K562 (cell line): ENCODE data around the gene GTPBP2. TPM values are rescaled to one million over a fixed set of nuclear protein-coding genes. Genes with fewer than 3 reads are reported as not detected.

ENCODE experiments used
- BCOR ChIP-seq: fragments of 450-650 bp; IDR thresholded peaks from 2 replicates; pipeline ENCODE4 v1.6.1; 2016
- DMBX1 ChIP-seq: fragments of 250-450 bp; sonication (Bioruptor Pico); IDR thresholded peaks from 2 replicates; pipeline ENCODE4 v1.8.0; 2022; ENCODE audit warnings: inconsistent platforms, mild to moderate bottlenecking, moderate library complexity, borderline replicate concordance
- DNMT1 ChIP-seq: fragments of 450-650 bp; IDR thresholded peaks from 2 replicates; pipeline ENCODE4 v1.6.1; 2016; ENCODE audit warnings: antibody characterized with exemption, mild to moderate bottlenecking
- EP400 ChIP-seq: fragments of 450-650 bp; IDR thresholded peaks from 2 replicates; pipeline ENCODE4 v1.6.1; 2017; ENCODE audit warnings: antibody characterized with exemption, mild to moderate bottlenecking, moderate library complexity
- GABPA ChIP-seq: fragments of 200-800 bp; sonication (Bioruptor generic); conservative IDR thresholded peaks from 2 replicates; pipeline ENCODE4 v1.6.1; 2016; ENCODE audit warnings: low read depth, missing genetic modification characterization, missing compliant biosample characterization
- HDAC3 ChIP-seq: fragments of 450-650 bp; IDR thresholded peaks from 2 replicates; pipeline ENCODE4 v1.6.1; 2018; ENCODE audit warnings: borderline replicate concordance, mild to moderate bottlenecking, moderate library complexity; ENCODE audit not compliant: partially characterized antibody
- MYC ChIP-seq, 2 experiments: fragments of 250-450 bp in 1 of 2; sonication (Bioruptor Pico) in 1 of 2; IDR thresholded peaks; 2 replicates each; pipeline versions ENCODE4 v1.5.1 to v1.6.1; 2012 to 2021; ENCODE audit warnings: low read depth in 2 of 2, borderline replicate concordance in 1 of 2, improper control_type of control experiment in 1 of 2, low read length in 1 of 2, mild to moderate bottlenecking in 1 of 2, moderate library complexity in 1 of 2
- NFE2 ChIP-seq: IDR thresholded peaks from 2 replicates; pipeline ENCODE4 v1.6.1; 2014; ENCODE audit warnings: antibody characterized with exemption, low read depth
- NRF1 ChIP-seq, 2 experiments: fragments of 450-650 bp; IDR thresholded peaks in 1 of 2; conservative IDR thresholded peaks in 1 of 2; 2 replicates each; pipeline ENCODE4 v1.6.1; 2014; ENCODE audit warnings: mild to moderate bottlenecking in 2 of 2
- PML ChIP-seq: IDR thresholded peaks from 2 replicates; pipeline ENCODE4 v1.6.1; 2012; ENCODE audit warnings: low read length, inconsistent platforms
- RFX7 ChIP-seq: fragments of 250-450 bp; sonication (Bioruptor Pico); IDR thresholded peaks from 2 replicates; pipeline ENCODE4 v1.5.1; 2021; ENCODE audit warnings: mild to moderate bottlenecking
- TARDBP ChIP-seq: fragments of 450-650 bp; IDR thresholded peaks from 2 replicates; pipeline ENCODE4 v1.6.1; 2016
- TBL1XR1 ChIP-seq, 2 experiments: IDR thresholded peaks; 2 replicates each; pipeline ENCODE4 v1.6.1; 2012; ENCODE audit warnings: improper control_type of control experiment in 2 of 2, low read length in 2 of 2, mild to moderate bottlenecking in 1 of 2
- TRIM24 ChIP-seq, 2 experiments: fragments of 450-650 bp; IDR thresholded peaks; 2 replicates each; pipeline ENCODE4 v1.6.1; 2016
- WHSC1 ChIP-seq: IDR thresholded peaks from one replicate; pipeline ENCODE4 v1.6.1; 2012; ENCODE audit warnings: low read length, control low read depth, inconsistent platforms
- ZKSCAN8 ChIP-seq: fragments of 200-800 bp; sonication (Bioruptor generic); IDR thresholded peaks from 2 replicates; pipeline ENCODE4 v1.6.1; 2016; ENCODE audit warnings: missing genetic modification characterization, missing compliant biosample characterization
- ZNF232 ChIP-seq: sonication (generic); formaldehyde crosslinking; IDR thresholded peaks from 2 replicates; pipeline ENCODE4 v1.8.0; 2022; ENCODE audit warnings: mild to moderate bottlenecking, missing genetic modification reagents
- ZNF253 ChIP-seq: fragments of 250-450 bp; sonication (Bioruptor Pico); conservative IDR thresholded peaks from 2 replicates; pipeline ENCODE4 v1.6.1; 2021; ENCODE audit warnings: mild to moderate bottlenecking
- ZNF780A ChIP-seq: fragments of 250-450 bp; sonication (Bioruptor Pico); IDR thresholded peaks from 2 replicates; pipeline ENCODE4 v1.5.0; 2021; ENCODE audit warnings: mild to moderate bottlenecking
- polyA plus RNA-seq, 8 experiments: library from polyadenylated mRNA; depleted of rRNA in 4 of 8; stranded (reverse) in 5 of 8; unstranded in 3 of 8; fragments of >200 nt; fragmentation: Nextera tagmentation in 2 of 8; fragmentation: Illumina TruSeq in 1 of 8; extraction: Ambion mirVana in 2 of 8; extraction: Trizol in 1 of 8; gene quantifications; 2 replicates each; pipeline versions ENCODE4 v1.2.1 to v1.2.3, GENCODE V29; 2011 to 2014; ENCODE audit warnings: inconsistent platforms in 1 of 8, missing spikeins in 1 of 8
- total RNA-seq, 7 experiments: library from RNA; depleted of rRNA in 6 of 7; stranded (reverse); fragments of >200 nt in 6 of 7; fragmentation: Illumina TruSeq in 2 of 7; extraction: Trizol in 2 of 7; gene quantifications; 2 replicates each; pipeline versions ENCODE4 v1.2.1 to v1.2.3, GENCODE V29; 2011 to 2021; ENCODE audit warnings: low replicate concordance in 1 of 7
- TF ChIP-seq, protein P1 (sequence below), 2 experiments: IDR thresholded peaks in 1 of 2; conservative IDR thresholded peaks in 1 of 2; 2 replicates each; pipeline ENCODE4 v1.6.1; 2016; ENCODE audit warnings: low read depth in 2 of 2, mild to moderate bottlenecking in 1 of 2, missing compliant biosample characterization in 1 of 2, missing genetic modification characterization in 1 of 2, moderate library complexity in 1 of 2
- TF ChIP-seq, protein P2 (sequence below): fragments of 200-800 bp; sonication (Bioruptor generic); IDR thresholded peaks from 2 replicates; pipeline ENCODE4 v1.6.1; 2016; ENCODE audit warnings: missing genetic modification characterization, missing compliant biosample characterization

The GTPBP2 gene
- total and polyA plus RNA-seq, 9 of the 15 experiments (the other 6 are each of a cell fraction or from before 2014, with no cell fraction given): 48.4 to 196 (median 111) TPM

- TF ChIP-seq, protein P1, sequence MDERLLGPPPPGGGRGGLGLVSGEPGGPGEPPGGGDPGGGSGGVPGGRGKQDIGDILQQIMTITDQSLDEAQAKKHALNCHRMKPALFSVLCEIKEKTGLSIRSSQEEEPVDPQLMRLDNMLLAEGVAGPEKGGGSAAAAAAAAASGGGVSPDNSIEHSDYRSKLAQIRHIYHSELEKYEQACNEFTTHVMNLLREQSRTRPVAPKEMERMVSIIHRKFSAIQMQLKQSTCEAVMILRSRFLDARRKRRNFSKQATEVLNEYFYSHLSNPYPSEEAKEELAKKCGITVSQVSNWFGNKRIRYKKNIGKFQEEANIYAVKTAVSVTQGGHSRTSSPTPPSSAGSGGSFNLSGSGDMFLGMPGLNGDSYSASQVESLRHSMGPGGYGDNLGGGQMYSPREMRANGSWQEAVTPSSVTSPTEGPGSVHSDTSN (CRISPR knock-in tag; IDR thresholded peaks at IDR 0.05; ENCODE audit: low read depth): no peak
- TF ChIP-seq, protein P1 (tag; conservative IDR thresholded peaks at IDR 0.05; ENCODE audit: low read depth): no peak
- TF ChIP-seq DNMT1 (no peak), EP400 (no peak; the same call in 1 of the 2 replicates), ZNF232 (CRISPR knock-in tag) (0 out of 2 replicates have a peak, but pooled peaks have one; percentile 34), BCOR (peak; percentile 84), TBL1XR1 (IDR thresholded peaks at IDR 0.05; ENCODE audit: low read length in 2 of 2) (no peak), RFX7 (CRISPR knock-in tag) (no peak), HDAC3 (no peak), PML (no peak), WHSC1 (no peak), DMBX1 (CRISPR knock-in tag) (no peak), ZNF253 (no peak), NRF1 (conservative IDR thresholded peaks at IDR 0.05 in 1 of 2, IDR thresholded peaks at IDR 0.05 in 1 of 2) (no peak), ZNF780A (CRISPR knock-in tag) (no peak), GABPA (tag) (no peak), TARDBP (no peak), ZKSCAN8 (no peak), TRIM24 (IDR thresholded peaks at IDR 0.05) (peak; percentile 41 to 52; a peak in 3 of 4 replicates), NFE2 (no peak), MYC (IDR thresholded peaks at IDR 0.05; ENCODE audit: low read depth, low read length) (no peak; the same call in 1 of the 2 replicates), MYC (CRISPR knock-in tag; IDR thresholded peaks at IDR 0.05; ENCODE audit: borderline replicate concordance, low read depth) (peak; percentile 95)
- TF ChIP-seq, protein P2, sequence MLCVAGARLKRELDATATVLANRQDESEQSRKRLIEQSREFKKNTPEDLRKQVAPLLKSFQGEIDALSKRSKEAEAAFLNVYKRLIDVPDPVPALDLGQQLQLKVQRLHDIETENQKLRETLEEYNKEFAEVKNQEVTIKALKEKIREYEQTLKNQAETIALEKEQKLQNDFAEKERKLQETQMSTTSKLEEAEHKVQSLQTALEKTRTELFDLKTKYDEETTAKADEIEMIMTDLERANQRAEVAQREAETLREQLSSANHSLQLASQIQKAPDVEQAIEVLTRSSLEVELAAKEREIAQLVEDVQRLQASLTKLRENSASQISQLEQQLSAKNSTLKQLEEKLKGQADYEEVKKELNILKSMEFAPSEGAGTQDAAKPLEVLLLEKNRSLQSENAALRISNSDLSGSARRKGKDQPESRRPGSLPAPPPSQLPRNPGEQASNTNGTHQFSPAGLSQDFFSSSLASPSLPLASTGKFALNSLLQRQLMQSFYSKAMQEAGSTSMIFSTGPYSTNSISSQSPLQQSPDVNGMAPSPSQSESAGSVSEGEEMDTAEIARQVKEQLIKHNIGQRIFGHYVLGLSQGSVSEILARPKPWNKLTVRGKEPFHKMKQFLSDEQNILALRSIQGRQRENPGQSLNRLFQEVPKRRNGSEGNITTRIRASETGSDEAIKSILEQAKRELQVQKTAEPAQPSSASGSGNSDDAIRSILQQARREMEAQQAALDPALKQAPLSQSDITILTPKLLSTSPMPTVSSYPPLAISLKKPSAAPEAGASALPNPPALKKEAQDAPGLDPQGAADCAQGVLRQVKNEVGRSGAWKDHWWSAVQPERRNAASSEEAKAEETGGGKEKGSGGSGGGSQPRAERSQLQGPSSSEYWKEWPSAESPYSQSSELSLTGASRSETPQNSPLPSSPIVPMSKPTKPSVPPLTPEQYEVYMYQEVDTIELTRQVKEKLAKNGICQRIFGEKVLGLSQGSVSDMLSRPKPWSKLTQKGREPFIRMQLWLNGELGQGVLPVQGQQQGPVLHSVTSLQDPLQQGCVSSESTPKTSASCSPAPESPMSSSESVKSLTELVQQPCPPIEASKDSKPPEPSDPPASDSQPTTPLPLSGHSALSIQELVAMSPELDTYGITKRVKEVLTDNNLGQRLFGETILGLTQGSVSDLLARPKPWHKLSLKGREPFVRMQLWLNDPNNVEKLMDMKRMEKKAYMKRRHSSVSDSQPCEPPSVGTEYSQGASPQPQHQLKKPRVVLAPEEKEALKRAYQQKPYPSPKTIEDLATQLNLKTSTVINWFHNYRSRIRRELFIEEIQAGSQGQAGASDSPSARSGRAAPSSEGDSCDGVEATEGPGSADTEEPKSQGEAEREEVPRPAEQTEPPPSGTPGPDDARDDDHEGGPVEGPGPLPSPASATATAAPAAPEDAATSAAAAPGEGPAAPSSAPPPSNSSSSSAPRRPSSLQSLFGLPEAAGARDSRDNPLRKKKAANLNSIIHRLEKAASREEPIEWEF (CRISPR knock-in tag): no peak
Observed at GRCh38 chr6:43575105-43575771, 53.8 kb downstream of the GTPBP2 start (continued).
